Upper lobe of left lung (tissue), 6 donors: ENCODE measurements around the gene PRKN. TPM values are rescaled to one million over a fixed set of nuclear protein-coding genes. Genes with fewer than 3 reads are reported as not detected.
A peak's percentile ranks its signal among the peaks of the same experiment; 100 is the strongest.

Experiments
- ATAC-seq, 2 donors: fragments of 200-7000 bp; cut with Tn5 transposase; one replicate each; pipeline ENCODE4 v1.9.1; 2022; ENCODE audit warnings: mild to moderate bottlenecking in 2 of 2, moderate library complexity in 2 of 2; ENCODE audit not compliant: low FRiP score in 2 of 2
- DNase-seq, 2 donors: peaks; one replicate each; pipeline ENCODE4 v3.0.0-alpha.2; 2019 to 2020
- H3K27ac ChIP-seq, 4 donors: fragments of 200-600 bp; sonication (generic); one replicate each; pipeline ENCODE4 v1.5.1; 2016 to 2019
- H3K27me3 ChIP-seq, 4 donors: fragments of 200-600 bp; sonication (generic); one replicate each; pipeline ENCODE4 v1.5.1; 2017 to 2019
- H3K36me3 ChIP-seq, 4 donors: fragments of 200-600 bp; sonication (generic); one replicate each; pipeline ENCODE4 v1.5.1; 2016 to 2019
- H3K4me1 ChIP-seq, 4 donors: fragments of 200-600 bp; sonication (generic); one replicate each; pipeline ENCODE4 v1.5.1; 2018 to 2019
- H3K4me3 ChIP-seq, 4 donors: fragments of 200-600 bp; sonication (generic); one replicate each; pipeline ENCODE4 v1.5.1; 2017 to 2019; ENCODE audit warnings: mild to moderate bottlenecking in 2 of 4, moderate library complexity in 1 of 4
- H3K9me3 ChIP-seq, 4 donors: fragments of 200-600 bp; sonication (generic); one replicate each; pipeline ENCODE4 v1.5.1; 2018 to 2019
- EP300 ChIP-seq, 4 donors: sonication (generic); formaldehyde crosslinking; IDR thresholded peaks; one replicate each; pipeline ENCODE4 v1.5.1; 2017; ENCODE audit warnings: antibody characterized with exemption in 4 of 4, control low read depth in 2 of 4
- POLR2A ChIP-seq, 4 donors: fragments of 450-650 bp; IDR thresholded peaks; one replicate each; pipeline ENCODE4 v1.5.1; 2016 to 2017; ENCODE audit warnings: antibody characterized with exemption in 4 of 4, mild to moderate bottlenecking in 2 of 4
- POLR2AphosphoS5 ChIP-seq, 2 donors: sonication (generic); formaldehyde crosslinking; IDR thresholded peaks; one replicate each; pipeline ENCODE4 v1.5.1; 2017; ENCODE audit warnings: antibody characterized with exemption in 2 of 2
- WGBS, 2 donors: methylation state at CpG; one replicate each; pipeline ENCODE4 v1.1.5; 2017 to 2018; 5-methylcytosine and 5-hydroxymethylcytosine counted together
- total RNA-seq, 6 donors: library from RNA; depleted of rRNA in 4 of 6; stranded (reverse); fragments of >200 nt in 4 of 6; gene quantifications; one replicate each; pipeline versions ENCODE4 v1.1.0 to v1.2.1, GENCODE V29; 2016 to 2021
- TF ChIP-seq, protein P1 (sequence below), 6 experiments: fragments of 450-650 bp in 4 of 6; fragments of 200-600 bp in 2 of 6; sonication (generic) in 2 of 6; IDR thresholded peaks; one replicate each; pipeline ENCODE4 v1.5.1; 2016 to 2019; ENCODE audit warnings: antibody characterized with exemption in 6 of 6
- donor health status: DM: no; HTN: no; CAD: no; lungs with moderate emphysema.
- donor health status: DM: no; HTN: yes; CAD: no; lungs with severe emphysema.

Gene PRKN
- total RNA-seq, 6 donors from 2014 or later = 2.7 to 29.3 (median 5.5) TPM

DNA sequence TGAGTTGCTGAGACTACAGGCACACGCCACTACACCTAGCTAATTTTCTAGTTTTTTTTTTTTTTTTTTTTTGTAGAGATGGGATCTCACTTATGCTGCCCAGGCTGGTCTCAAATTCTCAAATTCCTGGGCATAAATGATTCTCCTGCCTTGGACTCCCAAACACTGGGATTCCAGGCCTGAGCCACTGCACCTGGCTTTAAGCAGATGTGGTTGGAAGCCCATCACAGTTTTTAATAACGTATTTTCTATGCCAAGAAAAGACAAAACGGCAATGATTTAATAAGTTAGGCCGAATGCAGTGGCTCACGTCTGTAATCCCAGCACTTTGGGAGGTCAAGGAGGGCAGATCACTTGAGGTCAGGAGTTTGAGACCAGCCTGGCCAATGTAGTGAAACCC is 456.6 kb downstream of the PRKN start:
- no peaks in the 10 kb centered on the region for H3K27me3 ChIP-seq
- no peaks in the 10 kb centered on the region for H3K9me3 ChIP-seq
- DNase-seq (no peak), ATAC-seq (no peak)
- no peak overlapping the region for H3K4me3 ChIP-seq
- WGBS, 2 donors = 85% methylated on average over 5 of the region's 5 CpGs
- no peak overlapping the region for H3K27ac ChIP-seq
- H3K36me3 ChIP-seq = no peaks in the 10 kb centered on the region
- no peaks in the 10 kb centered on the region for H3K4me1 ChIP-seq
- TF ChIP-seq, protein P1, sequence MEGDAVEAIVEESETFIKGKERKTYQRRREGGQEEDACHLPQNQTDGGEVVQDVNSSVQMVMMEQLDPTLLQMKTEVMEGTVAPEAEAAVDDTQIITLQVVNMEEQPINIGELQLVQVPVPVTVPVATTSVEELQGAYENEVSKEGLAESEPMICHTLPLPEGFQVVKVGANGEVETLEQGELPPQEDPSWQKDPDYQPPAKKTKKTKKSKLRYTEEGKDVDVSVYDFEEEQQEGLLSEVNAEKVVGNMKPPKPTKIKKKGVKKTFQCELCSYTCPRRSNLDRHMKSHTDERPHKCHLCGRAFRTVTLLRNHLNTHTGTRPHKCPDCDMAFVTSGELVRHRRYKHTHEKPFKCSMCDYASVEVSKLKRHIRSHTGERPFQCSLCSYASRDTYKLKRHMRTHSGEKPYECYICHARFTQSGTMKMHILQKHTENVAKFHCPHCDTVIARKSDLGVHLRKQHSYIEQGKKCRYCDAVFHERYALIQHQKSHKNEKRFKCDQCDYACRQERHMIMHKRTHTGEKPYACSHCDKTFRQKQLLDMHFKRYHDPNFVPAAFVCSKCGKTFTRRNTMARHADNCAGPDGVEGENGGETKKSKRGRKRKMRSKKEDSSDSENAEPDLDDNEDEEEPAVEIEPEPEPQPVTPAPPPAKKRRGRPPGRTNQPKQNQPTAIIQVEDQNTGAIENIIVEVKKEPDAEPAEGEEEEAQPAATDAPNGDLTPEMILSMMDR (IDR thresholded peaks at IDR 0.05) = no peak
- no peak for TF ChIP-seq POLR2A (IDR thresholded peaks at IDR 0.05)
- no peak for TF ChIP-seq POLR2AphosphoS5 (IDR thresholded peaks at IDR 0.05)
- no peak for TF ChIP-seq EP300 (IDR thresholded peaks at IDR 0.05)

DNA sequence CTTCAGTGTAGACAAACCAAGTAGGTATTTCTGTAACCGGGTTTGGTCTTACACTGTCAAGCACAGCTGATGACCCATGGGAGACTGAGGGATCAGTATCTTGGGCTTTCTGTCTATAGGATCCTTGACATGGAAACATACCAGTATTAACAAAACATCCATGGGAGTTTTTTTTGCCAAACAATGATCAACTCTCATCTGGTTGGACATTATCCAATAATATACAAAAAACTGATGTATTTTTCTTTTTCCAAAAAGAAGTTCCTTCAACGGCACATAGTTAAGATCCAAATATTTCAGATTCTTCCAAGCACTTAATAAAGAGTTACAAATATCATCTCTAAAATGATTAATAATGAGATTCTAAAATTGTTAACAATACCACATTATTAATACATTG is 459.9 kb downstream of the PRKN start:
- Histone ChIP-seq H3K36me3 (no peaks in the 10 kb centered on the region), H3K4me1 (no peaks in the 10 kb centered on the region), H3K27ac (no peak overlapping the region), H3K27me3 (no peaks in the 10 kb centered on the region), H3K9me3 (no peaks in the 10 kb centered on the region), H3K4me3 (no peak overlapping the region)
- 76 to 81% methylated on average over 2 of the region's 2 CpGs for WGBS, 2 donors
- no peak for DNase-seq
- ATAC-seq = no peak
- TF ChIP-seq EP300 (IDR thresholded peaks at IDR 0.05) = no peak
- TF ChIP-seq, protein P1 (IDR thresholded peaks at IDR 0.05) = no peak
- no peak for TF ChIP-seq POLR2A (IDR thresholded peaks at IDR 0.05)
- TF ChIP-seq POLR2AphosphoS5 (IDR thresholded peaks at IDR 0.05) = no peak

DNA sequence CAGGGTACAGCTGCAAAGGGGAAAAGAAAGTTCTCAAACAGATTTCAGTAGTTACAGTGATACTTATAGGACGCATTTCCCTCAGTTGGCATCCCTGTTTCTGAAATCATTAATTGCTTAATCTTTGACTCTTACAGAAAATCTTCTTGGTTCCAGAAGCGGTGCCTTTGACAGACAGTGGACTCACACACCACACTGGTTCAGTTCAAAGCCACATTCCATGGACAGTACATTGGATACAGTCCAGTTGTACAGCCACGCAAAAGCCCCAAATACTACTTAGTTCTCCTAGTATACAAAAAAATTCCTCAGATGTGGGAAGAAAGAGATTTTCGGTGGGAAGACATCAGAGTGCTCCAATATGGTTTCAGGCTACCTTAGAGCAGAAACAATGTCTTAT is 460.4 kb downstream of the PRKN start:
- no peak overlapping the region for H3K27ac ChIP-seq
- WGBS, 2 donors = 67 to 78% methylated on average over 4 of the region's 4 CpGs
- H3K9me3 ChIP-seq = no peaks in the 10 kb centered on the region
- no peaks in the 10 kb centered on the region for H3K36me3 ChIP-seq
- no peak for ATAC-seq
- H3K4me3 ChIP-seq = no peak overlapping the region
- no peak for DNase-seq
- no peaks in the 10 kb centered on the region for H3K27me3 ChIP-seq
- no peaks in the 10 kb centered on the region for H3K4me1 ChIP-seq
- TF ChIP-seq, protein P1 (IDR thresholded peaks at IDR 0.05) = no peak
- no peak for TF ChIP-seq EP300 (IDR thresholded peaks at IDR 0.05)

DNA sequence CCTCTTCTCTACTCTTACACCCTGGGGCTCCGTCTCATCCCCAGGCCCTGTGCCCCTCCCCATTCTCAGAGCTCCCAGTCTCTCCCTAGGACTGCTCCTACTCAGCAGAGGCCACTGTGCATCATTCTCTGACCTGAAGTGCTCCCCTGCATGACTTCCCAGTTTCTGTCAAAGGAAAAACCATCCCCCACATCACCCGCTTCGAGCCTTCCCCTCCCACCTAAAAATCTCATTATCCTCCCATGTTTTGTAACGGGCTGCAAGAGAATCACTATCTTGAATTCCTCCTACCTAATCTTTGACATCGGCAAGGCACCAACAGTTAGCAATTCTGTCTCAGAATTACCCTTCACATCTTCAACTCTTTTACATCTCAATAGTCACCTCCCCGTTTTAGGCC is 463.0 kb downstream of the PRKN start:
- Histone ChIP-seq H3K36me3 (no peaks in the 10 kb centered on the region), H3K4me3 (no peak overlapping the region), H3K9me3 (no peaks in the 10 kb centered on the region), H3K27me3 (no peaks in the 10 kb centered on the region), H3K4me1 (no peaks in the 10 kb centered on the region), H3K27ac (no peak overlapping the region)
- 87 to 88% methylated on average over 6 of the region's 6 CpGs for WGBS, 2 donors
- ATAC-seq (no peak), DNase-seq (no peak)
- TF ChIP-seq POLR2A (IDR thresholded peaks at IDR 0.05) = no peak
- no peak for TF ChIP-seq EP300 (IDR thresholded peaks at IDR 0.05)
- no peak for TF ChIP-seq POLR2AphosphoS5 (IDR thresholded peaks at IDR 0.05)
- TF ChIP-seq, protein P1 (IDR thresholded peaks at IDR 0.05) = no peak

DNA sequence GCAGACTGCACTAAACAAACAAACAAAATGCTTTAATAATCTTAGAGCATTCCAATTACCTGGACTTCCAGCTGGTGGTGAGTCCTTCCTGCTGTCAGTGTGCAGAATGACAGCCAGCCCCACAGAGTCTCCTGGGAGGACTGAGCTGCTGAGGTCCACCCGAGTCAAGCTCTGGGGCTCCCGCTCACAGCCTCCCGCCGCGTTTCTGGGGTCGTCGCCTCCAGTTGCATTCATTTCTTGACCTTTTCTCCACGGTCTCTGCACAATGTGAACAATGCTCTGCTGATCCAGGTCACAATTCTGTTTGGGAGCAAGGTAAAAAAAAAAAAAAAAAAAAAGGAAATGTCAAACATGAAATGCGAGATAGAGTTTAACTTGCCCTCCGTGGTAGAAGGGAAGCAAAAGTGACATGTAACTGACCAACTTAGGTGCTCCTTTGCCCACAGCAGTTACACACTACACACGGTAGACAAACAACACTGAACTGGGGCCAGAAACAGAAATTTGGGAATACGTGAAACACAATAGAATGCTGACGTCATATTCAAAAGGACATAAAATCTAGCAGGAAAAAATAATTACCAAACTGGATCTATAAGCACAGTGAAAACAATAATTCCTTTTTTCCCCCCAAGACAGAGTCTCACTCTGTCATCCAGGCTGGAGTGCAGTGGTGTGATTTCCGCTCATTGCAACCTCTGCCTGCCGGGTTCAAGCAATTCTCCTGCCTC is 464.9 kb downstream of the PRKN start:
- no peak for TF ChIP-seq POLR2A (IDR thresholded peaks at IDR 0.05)
- TF ChIP-seq, protein P1 (IDR thresholded peaks at IDR 0.05) = no peak
- TF ChIP-seq POLR2AphosphoS5 (IDR thresholded peaks at IDR 0.05) = no peak
- no peak for TF ChIP-seq EP300 (IDR thresholded peaks at IDR 0.05)
- H3K27ac ChIP-seq = no peak overlapping the region
- DNase-seq (peak in 1 of 2 donors; percentile 28), ATAC-seq (no peak)
- H3K4me1 ChIP-seq = no peaks in the 10 kb centered on the region
- WGBS, 2 donors = 86 to 87% methylated on average over 15 of the region's 15 CpGs
- H3K27me3 ChIP-seq = no peaks in the 10 kb centered on the region
- no peaks in the 10 kb centered on the region for H3K9me3 ChIP-seq
- H3K4me3 ChIP-seq = no peak overlapping the region
- no peaks in the 10 kb centered on the region for H3K36me3 ChIP-seq
